NCI-H82 (cell line): ENCODE data around the gene SHKBP1.

Source experiments
- DNase-seq: peaks from one replicate; lab custom pipeline; 2025; lab: John Stamatoyannopoulos, UW

The SHKBP1 gene

GRCh38 chr19:40640744-40641143, 64.1 kb downstream of the SHKBP1 start:
- no peak for DNase-seq
